ENCODE results near the gene S1PR2.

DNA sequence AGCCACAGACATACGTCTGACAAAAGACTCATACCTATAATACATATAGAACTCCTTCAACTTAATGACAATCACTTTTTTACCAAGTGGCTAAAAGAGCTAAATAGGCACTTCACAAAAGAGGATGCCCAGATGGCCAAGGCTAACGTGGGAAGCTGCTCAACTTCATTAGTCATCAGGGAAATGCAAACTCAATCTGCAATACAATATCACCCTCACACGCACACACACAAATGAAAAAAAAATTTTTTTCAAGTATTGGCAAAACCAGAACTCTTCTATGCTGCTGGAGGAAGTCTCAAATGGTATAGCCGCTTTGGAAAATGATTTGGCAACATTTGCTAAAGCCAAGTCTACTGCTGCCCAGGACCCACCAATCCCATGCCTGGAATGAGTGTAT lies 21.8 kb downstream of the S1PR2 start:
- TF ChIP-seq EZH2 (IDR thresholded peaks at IDR 0.05; ENCODE audit: borderline replicate concordance, low read depth, low read length, severe bottlenecking) (no peak), JUN (IDR thresholded peaks at IDR 0.05; ENCODE audit: borderline replicate concordance, insufficient read depth, insufficient read length, low read depth) (no peak), POLR2A (IDR thresholded peaks at IDR 0.05; ENCODE audit: low read depth, low read length) (no peak)
- TF ChIP-seq, protein P1, sequence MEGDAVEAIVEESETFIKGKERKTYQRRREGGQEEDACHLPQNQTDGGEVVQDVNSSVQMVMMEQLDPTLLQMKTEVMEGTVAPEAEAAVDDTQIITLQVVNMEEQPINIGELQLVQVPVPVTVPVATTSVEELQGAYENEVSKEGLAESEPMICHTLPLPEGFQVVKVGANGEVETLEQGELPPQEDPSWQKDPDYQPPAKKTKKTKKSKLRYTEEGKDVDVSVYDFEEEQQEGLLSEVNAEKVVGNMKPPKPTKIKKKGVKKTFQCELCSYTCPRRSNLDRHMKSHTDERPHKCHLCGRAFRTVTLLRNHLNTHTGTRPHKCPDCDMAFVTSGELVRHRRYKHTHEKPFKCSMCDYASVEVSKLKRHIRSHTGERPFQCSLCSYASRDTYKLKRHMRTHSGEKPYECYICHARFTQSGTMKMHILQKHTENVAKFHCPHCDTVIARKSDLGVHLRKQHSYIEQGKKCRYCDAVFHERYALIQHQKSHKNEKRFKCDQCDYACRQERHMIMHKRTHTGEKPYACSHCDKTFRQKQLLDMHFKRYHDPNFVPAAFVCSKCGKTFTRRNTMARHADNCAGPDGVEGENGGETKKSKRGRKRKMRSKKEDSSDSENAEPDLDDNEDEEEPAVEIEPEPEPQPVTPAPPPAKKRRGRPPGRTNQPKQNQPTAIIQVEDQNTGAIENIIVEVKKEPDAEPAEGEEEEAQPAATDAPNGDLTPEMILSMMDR (IDR thresholded peaks at IDR 0.05; ENCODE audit: extremely low read depth in 1 of 2, insufficient read depth in 1 of 2, low read depth in 1 of 2, low read length in 2 of 2): no peak
